Lung (tissue), 12 donors: ENCODE results near the gene ADAM12. TPM values are rescaled to one million over a fixed set of nuclear protein-coding genes. Genes with fewer than 3 reads are reported as not detected.

Experiments used
- ATAC-seq: fragments of 200-7000 bp; cut with Tn5 transposase; one replicate; pipeline ENCODE4 v1.9.1; 2020; ENCODE audit warnings: moderate number of reproducible peaks; ENCODE audit not compliant: insufficient read depth, low FRiP score
- DNase-seq, 3 donors: peaks; one replicate each; pipeline ENCODE4 v3.0.0-alpha.2; 2013 to 2017
- H3K27ac ChIP-seq, 2 donors: one replicate each; pipeline ENCODE4 v1.5.1; 2013; ENCODE audit warnings: mild to moderate bottlenecking in 2 of 2, moderate library complexity in 2 of 2, control low read depth in 1 of 2, inconsistent platforms in 1 of 2, low read depth in 1 of 2, low read length in 1 of 2
- H3K27me3 ChIP-seq, 3 donors: one replicate each; pipeline ENCODE4 v1.5.1; 2013; ENCODE audit warnings: low read length in 2 of 3; ENCODE audit not compliant: control insufficient read depth in 3 of 3, insufficient read depth in 3 of 3
- H3K36me3 ChIP-seq, 4 donors: one replicate each; pipeline ENCODE4 v1.5.1; 2013; ENCODE audit warnings: low read length in 4 of 4, mild to moderate bottlenecking in 1 of 4, moderate library complexity in 1 of 4; ENCODE audit not compliant: control insufficient read depth in 4 of 4, insufficient read depth in 4 of 4
- H3K4me1 ChIP-seq, 5 donors: one replicate each; pipeline ENCODE4 v1.5.1; 2013; ENCODE audit warnings: low read length in 5 of 5, mild to moderate bottlenecking in 2 of 5, moderate library complexity in 1 of 5; ENCODE audit not compliant: control insufficient read depth in 5 of 5, insufficient read depth in 5 of 5
- H3K4me3 ChIP-seq: one replicate; pipeline ENCODE4 v1.5.1; 2013; ENCODE audit warnings: mild to moderate bottlenecking, control low read depth, moderate library complexity
- H3K9ac ChIP-seq, 2 donors: one replicate each; pipeline ENCODE4 v1.5.1; 2013; ENCODE audit warnings: low read length in 2 of 2, control low read depth in 1 of 2; ENCODE audit not compliant: insufficient read depth in 1 of 2
- H3K9me3 ChIP-seq, 4 donors: one replicate each; pipeline ENCODE4 v1.5.1; 2013; ENCODE audit warnings: low read length in 3 of 4, mild to moderate bottlenecking in 1 of 4, moderate library complexity in 1 of 4; ENCODE audit not compliant: control insufficient read depth in 4 of 4, insufficient read depth in 3 of 4
- CTCF ChIP-seq: IDR thresholded peaks from 2 replicates; pipeline ENCODE4 v1.5.1; 2012; ENCODE audit warnings: mild to moderate bottlenecking; ENCODE audit errors: control extremely low read depth, extremely low read depth
- whole genome bisulfite sequencing, 2 donors: extraction: QIAGEN DNeasy Blood & Tissue Kit; methylation state at CpG; one replicate each; pipeline ENCODE4 v1.1.7; 2013; 5-methylcytosine and 5-hydroxymethylcytosine counted together
- polyA plus RNA-seq, 2 donors: library from polyadenylated mRNA; stranded (reverse); fragments of 200-250 nt; gene quantifications; one replicate each; pipeline ENCODE4 v1.2.1, GENCODE V29; 2013
- total RNA-seq, 2 donors: library from RNA; depleted of rRNA in 1 of 2; stranded (reverse); fragments of >200 nt in 1 of 2; gene quantifications; one replicate each; pipeline ENCODE4 v1.2.1, GENCODE V29; 2014 to 2021
- donor health status: control.
- donor health status: control.
- donor health status: Bipolar disorder and iron deficiency.
- donor health status: healthy.
- donor health status: DM: yes; HTN: yes; CAD: no.

The ADAM12 gene
- total and polyA plus RNA-seq, 4 donors: 0.16 to 5.8 (median 0.85) TPM

GRCh38 chr10:126021833-126022500, 366.3 kb downstream of the ADAM12 start:
- H3K27ac ChIP-seq: no peak overlapping the region
- H3K9ac ChIP-seq: no peak overlapping the region
- no peak for ATAC-seq
- no peak overlapping the region for H3K4me3 ChIP-seq
- WGBS, 2 donors: 82 to 90% methylated on average over 5 of the region's 5 CpGs
- peaks cover 0 to 2% (median under 1%) of the 10 kb centered on the region in 4 donors for H3K36me3 ChIP-seq
- H3K9me3 ChIP-seq: peaks cover 0 to 3% (median 1%) of the 10 kb centered on the region in 4 donors
- no peak for DNase-seq
- no peaks in the 10 kb centered on the region for H3K27me3 ChIP-seq
- no peaks in the 10 kb centered on the region for H3K4me1 ChIP-seq
- no peak for TF ChIP-seq CTCF

GRCh38 chr10:126017961-126018560, 370.2 kb downstream of the ADAM12 start:
- DNase-seq (no peak), ATAC-seq (no peak)
- Histone ChIP-seq H3K27ac (no peak overlapping the region), H3K9me3 (peaks cover 0 to 2% (median 0%) of the 10 kb centered on the region in 4 donors), H3K4me1 (peaks cover 0 to 9% (median 0%) of the 10 kb centered on the region in 5 donors), H3K36me3 (peaks cover 0 to 2% (median under 1%) of the 10 kb centered on the region in 4 donors), H3K9ac (no peak overlapping the region), H3K4me3 (no peak overlapping the region), H3K27me3 (no peaks in the 10 kb centered on the region)
- WGBS, 2 donors: 80 to 86% methylated on average over 2 of the region's 2 CpGs
- no peak for TF ChIP-seq CTCF

- H3K4me1 ChIP-seq: peaks cover 0 to 9% (median 0%) of the 10 kb centered on the region in 5 donors
- 95% methylated on average over 3 of the region's 3 CpGs for WGBS, 2 donors
- DNase-seq: no peak
- no peak for ATAC-seq
- H3K27me3 ChIP-seq: no peaks in the 10 kb centered on the region
- no peak overlapping the region for H3K27ac ChIP-seq
- no peak overlapping the region for H3K9ac ChIP-seq
- H3K9me3 ChIP-seq: no peaks in the 10 kb centered on the region
- no peak for TF ChIP-seq CTCF
- peaks cover 0 to 2% (median under 1%) of the 10 kb centered on the region in 4 donors for H3K36me3 ChIP-seq
- H3K4me3 ChIP-seq: no peak overlapping the region
These were observed 371.4 kb downstream of the ADAM12 start for GRCh38 chr10:126016882-126017281.
